ENCODE results near the gene ATG12.
"Not testable (repeated sequence)": the region's sequence is repeated elsewhere in the genome, so short reads cannot be mapped to it uniquely, and the experiment has no call there.

ATG12 gene

GRCh38 chr5:115842089-115842935, 947 bp upstream of the ATG12 start:
- DNase-seq = no peak

DNA sequence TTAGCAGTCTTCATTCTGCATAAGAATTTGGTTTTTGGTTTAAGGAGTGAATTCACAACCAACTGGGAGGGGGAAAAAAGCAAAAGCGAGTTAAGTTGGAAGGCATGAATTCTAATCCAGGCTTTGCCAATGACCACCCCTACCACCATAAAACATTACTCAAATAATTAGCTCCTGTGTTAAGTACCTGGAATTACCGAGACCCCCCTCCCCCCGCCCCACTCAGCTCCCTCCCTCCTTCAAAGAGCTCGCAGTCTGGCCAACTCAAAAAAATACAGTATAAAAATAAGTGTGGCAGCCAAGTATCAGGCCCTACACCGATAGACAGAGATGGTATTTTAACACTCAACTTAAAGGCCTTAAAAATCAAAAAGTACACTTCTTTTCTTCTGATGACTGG, 492 bp downstream of the ATG12 start:
- no peak for DNase-seq

DNA sequence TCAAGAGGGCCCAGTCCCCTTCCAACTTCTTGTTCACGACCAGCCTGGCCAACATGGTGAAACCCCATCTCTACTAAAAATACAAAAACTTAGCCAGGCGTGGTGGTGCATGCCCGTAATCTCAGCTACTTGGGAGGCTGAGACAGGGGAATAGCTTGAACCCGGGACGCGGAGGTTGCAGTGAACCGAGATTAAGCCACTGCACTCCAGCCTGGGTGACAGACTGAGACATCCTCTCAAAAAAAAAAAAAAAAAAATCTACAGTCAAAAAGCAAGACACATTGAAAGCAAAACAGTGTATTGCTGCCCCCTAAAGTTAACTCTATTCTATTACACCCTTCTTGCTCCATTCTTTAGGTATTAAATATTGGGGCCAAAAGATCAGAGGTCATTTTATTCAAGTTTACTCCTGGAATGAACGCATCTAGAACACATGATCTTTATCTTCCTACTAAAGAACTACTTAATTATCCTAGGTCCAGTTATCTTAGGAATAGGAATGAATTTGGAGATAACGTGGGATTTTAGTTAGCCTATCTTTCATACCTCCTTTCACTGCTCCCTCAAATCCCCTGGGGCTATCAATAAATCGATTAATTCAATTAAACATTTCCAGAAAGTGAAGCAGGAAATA, 2.4 kb downstream of the ATG12 start:
- no peak for DNase-seq

- no peak for DNase-seq
Measured at GRCh38 chr5:115835481-115835880, 5.9 kb downstream of the ATG12 start.

DNA sequence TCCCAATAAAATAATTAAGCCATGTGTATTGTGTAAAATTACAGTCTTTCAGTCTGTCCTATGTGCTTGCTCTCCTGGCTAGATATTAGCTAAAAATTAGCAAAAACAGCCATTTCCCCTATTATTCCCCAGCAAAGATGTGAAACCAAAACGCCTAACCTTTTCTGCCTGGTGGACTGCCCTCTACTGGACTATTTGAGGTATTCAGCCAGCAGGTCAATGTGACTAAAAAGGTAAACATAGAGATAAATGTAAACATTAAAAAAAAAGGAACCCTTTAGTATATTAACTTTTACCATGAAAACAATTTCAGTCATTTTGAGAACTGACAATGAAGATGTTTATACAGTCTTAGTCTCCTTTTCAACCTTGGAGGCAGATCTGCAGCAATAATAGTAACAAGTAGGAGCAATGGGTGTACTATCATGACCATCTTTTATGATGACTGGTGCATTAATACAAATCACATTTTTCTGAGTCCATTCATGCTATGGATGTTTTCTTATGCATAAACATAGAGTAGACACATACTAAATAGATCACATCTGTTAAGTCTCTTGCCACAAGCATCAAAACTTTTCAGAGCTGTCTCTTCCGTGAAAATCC, 10.1 kb downstream of the ATG12 start:
- DNase-seq = no peak

- no peak for DNase-seq
Measured at GRCh38 chr5:115829913-115830312, 11.5 kb downstream of the ATG12 start.

- no peak for DNase-seq
Measured at GRCh38 chr5:115825948-115826347, 15.4 kb downstream of the ATG12 start.

DNA sequence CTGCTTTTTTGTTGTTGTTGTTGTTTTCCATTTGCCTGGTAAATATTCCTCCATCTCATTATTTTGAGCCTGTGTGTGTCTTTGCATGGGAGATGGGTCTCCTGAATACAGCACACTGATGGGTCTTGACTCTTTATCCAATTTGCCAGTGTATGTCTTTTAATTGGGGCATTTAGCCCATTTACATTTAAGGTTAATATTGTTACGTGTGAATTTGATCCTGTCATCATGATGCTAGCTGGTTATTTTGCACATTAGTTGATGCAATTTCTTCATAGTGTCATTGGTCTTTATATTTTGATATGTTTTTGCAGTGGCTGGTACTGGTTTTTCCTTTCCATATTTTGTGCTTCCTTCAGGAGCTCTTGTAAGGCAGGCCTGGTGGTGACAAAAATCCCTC, 16.4 kb downstream of the ATG12 start:
- DNase-seq = not testable (repeated sequence)

DNA sequence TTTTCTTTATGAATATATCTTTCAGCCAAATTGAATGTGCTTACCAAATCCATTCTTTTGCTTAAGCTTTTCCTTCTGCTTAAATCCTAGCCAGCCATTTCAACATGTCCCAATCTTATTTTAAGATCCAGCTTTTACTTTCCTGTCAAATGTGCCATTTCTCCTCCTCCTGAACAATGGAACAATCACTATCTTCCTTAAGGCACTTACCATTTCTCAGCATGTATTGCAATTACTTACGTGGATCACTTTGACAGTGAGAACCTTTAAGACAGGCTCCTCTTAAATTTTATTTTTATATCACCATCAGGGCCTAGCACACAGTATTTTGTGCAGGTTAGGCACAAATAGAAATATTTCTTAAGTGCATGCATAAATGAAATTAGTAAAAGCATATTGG, 20.5 kb downstream of the ATG12 start:
- DNase-seq = no peak

GRCh38 chr5:115818821-115819220, 22.5 kb downstream of the ATG12 start:
- DNase-seq = no peak

- DNase-seq = no peak
Measured at GRCh38 chr5:115817386-115817785, 24.0 kb downstream of the ATG12 start.

- no peak for DNase-seq
Measured at GRCh38 chr5:115816226-115817081, 24.9 kb downstream of the ATG12 start, which contains the start of gene CDO1. CDO1 (minus strand) TSS chr5:115816659; CDS start chr5:115816397, 262 bp downstream.

DNA sequence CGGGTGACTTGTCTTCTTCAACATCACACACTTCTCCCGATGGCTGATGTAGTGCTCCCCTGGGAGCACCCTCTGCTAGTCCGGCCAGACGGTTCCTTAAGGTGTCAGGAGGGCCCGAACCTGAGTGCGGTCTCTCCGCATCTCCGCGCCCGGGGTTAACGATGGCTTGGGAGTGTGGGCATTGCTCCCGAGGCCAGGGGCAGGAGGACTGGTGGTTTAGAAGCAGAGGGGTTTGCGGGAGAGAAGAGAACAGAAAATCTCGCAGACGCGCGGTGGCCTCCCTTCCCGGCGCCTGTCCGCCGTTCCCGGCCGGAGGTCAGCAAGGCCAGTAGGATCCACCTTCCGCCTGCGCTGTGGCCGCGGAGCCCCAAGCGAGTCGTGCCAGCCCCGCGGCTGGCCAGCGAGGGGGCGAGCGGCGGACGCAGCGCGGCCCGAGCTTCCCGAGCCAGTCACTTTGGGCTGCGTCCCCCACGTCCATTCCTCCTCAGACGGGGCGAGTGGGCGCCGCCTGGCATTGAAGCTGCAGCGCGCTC, 25.6 kb downstream of the ATG12 start:
- DNase-seq = no peak

GRCh38 chr5:115815006-115815692, 26.2 kb downstream of the ATG12 start:
- DNase-seq = no peak

- no peak for DNase-seq
Measured at GRCh38 chr5:115813719-115814118, 27.6 kb downstream of the ATG12 start.

DNA sequence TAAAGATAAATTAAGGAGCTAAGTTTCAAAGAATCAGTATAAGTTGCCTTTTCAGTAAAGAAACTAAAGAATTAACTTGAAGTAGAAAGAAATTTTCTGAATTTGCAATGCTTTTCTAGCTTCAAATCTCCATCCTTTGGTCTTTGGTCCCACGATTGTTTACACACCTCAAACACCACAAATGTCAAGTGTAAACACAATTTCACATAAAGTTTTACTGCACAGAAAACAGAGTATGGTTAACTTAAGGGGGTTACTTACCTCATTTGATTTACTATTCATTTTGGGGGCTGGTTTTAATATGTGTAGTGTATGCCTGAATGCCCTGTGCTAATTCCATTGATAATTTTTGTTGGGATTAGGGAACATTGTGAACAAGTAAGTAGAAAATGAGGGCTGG, 29.0 kb downstream of the ATG12 start:
- DNase-seq = no peak

DNA sequence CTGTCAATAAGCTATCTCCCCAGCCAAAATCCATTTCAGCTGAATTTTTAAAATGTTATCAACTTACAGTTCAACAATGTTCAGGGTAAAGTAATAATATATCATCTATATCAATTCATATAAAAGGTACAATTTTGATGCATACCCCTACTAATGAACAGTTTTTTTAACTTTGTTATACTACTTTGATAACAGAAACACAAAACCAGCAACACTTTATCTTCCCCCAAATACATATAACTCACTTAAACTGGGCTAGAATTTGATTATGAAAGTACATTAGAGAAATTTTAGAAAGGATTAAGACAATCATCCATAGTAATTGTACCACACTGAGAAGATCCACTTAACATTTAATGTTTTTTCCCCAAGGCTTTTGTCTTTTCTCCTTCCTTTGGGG, 30.0 kb downstream of the ATG12 start:
- no peak for DNase-seq

DNA sequence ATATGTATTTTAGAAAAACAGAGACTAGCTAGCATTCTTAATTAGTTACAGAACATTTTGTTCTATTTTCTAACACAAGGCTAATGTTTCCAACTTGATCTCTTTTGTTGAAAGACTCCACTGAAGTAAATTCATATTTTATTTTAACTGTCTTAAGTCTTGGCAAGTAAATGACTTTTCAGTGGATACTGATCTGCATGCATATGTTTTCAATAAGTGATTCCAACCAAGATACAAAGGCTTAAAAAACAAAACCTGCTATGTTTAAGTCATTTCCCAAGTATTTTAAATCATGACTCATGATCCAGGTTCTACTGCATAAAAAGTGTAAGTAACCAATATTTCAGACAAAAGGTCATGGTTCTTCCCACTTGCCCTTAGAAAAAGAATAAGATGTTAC, 30.6 kb downstream of the ATG12 start:
- DNase-seq = no peak

DNA sequence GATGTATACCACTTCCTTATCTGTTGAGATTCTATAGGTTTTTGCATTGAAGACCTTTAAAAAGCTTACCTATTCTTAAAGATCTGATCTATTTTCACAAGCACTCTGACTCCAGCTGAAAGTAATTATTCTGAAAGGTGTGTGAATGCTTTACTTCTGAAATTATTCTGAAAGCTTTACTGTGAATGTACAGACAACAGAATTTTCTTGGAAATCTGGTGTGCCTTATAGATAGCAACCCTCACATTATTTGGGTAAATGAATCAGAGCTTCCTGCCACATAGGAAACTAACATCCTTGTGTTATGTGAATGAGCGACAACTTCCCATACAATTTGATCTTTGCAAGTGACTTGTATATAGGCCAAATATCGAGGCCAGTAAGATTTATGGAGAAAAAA, 31.4 kb downstream of the ATG12 start:
- DNase-seq = no peak

DNA sequence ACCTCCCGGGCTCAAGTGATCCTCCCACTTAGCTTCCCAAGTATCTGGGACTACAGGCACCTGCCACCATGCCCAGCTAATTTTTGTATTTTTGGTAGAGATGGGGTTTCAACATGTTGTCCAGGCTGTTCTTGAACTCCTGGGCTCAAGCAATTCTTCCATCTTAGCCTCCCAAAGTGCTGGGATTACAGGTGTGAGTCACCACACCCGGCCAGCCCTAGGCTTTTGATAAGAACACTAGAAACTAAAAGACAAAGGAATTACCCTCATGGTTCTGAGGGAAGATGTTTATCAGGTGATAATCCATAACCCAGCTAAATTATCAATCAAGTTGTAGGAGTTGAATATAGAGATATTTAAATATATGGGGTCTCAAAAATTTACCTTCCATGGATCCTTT, 33.3 kb downstream of the ATG12 start:
- DNase-seq = not testable (repeated sequence)

GRCh38 chr5:115807654-115808052, 33.7 kb downstream of the ATG12 start:
- DNase-seq = no peak

DNA sequence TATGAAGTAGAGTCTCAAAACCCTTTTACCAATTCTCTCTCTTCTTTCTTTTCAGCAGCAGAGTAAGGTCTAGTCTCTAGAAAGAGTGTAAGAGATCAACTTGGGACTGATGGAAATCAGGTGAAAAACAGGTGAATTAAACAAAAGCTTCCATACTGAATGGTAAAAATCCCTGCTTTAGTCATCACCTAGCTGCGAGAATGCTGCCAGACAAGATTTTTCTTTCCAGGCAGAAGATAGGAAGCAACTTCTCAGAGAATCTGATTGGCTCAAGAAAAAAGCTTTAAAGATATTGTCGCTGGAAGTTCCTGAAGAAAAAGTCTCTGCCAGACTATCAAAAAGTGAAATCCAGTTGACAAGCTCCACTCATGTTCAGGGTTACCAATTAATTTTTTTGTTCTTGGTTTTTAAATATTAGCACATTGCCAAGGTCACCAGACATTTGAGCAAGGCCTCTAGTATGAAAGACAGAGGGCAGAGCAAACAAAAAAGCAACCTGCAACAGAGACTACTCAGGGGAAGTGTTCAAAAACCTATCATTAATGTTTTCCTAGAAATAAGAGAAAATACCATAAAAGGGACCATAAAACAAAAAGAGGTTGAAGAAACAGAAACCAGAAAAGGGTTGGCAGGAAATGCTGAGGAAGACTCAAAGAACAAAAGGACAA, 34.2 kb downstream of the ATG12 start:
- DNase-seq = no peak
